ENCODE data around the gene DNASE1L1. TPM values are rescaled to one million over a fixed set of nuclear protein-coding genes. Genes with fewer than 3 reads are reported as not detected.

The DNASE1L1 gene
- total RNA-seq, 1 donor from 2014 or later: 52.5 TPM

DNA sequence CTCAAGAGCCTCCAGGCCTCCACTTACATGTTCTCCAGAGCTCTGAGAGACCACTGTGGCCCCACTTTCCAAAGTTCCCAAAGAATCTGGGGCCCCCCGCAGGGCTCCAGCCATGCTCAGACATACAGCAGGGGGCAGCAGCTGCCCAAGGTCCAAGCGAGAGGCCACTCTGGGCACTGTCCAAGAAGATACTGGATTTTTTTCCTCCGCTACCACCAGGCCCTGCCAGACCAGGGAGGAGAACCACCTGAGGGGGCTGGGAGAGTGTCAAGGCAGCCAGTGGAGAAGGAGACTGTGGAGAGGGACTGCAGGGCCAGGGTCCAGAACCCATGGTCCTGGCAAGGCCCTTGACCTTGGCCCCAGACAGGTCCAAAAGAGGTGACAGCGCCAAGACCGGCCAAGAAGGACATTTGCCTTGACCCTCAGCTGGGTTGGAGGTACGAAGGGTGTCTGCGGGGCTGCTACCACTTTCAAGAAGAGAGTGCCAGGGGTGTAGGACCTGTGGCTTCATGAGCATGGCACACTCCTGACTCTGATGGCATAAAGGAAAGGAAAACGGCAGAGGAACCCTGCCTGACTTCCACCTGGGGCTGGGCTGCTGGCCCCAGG, 24.7 kb downstream of the DNASE1L1 start:
- intact Hi-C loops (cut with DNase I): no loop called here
- no peak for DNase-seq (ENCODE audit: low spot score in 2 of 2)

GRCh38 chrX:154383359-154384283, 25.4 kb downstream of the DNASE1L1 start:
- DNase-seq (ENCODE audit: low spot score in 2 of 2): no peak
- H3K4me1 ChIP-seq: peaks cover 3 to 11% of the 10 kb centered on the region in 2 donors
- intact Hi-C loops (cut with DNase I): no loop called here
- no peaks in the 10 kb centered on the region for H3K27me3 ChIP-seq
- H3K4me3 ChIP-seq: no peak overlapping the region
- H3K27ac ChIP-seq: peak overlapping the region; percentile 15 to 41
- no peak for TF ChIP-seq CTCF (IDR thresholded peaks at IDR 0.05)
- no peaks in the 10 kb centered on the region for H3K9me3 ChIP-seq
- no peaks in the 10 kb centered on the region for H3K36me3 ChIP-seq

More for the DNA sequence above, 24.7 kb downstream of the DNASE1L1 start:
- Histone ChIP-seq H3K27me3 (no peaks in the 10 kb centered on the region), H3K4me3 (no peak overlapping the region), H3K4me1 (peaks cover 3 to 11% of the 10 kb centered on the region in 2 donors), H3K27ac (peak overlapping the region in 1 of 2 donors; percentile 41), H3K9me3 (no peaks in the 10 kb centered on the region), H3K36me3 (no peaks in the 10 kb centered on the region)
- TF ChIP-seq CTCF (IDR thresholded peaks at IDR 0.05): peak in 2 of 3 experiments; percentile 25 to 51

DNA sequence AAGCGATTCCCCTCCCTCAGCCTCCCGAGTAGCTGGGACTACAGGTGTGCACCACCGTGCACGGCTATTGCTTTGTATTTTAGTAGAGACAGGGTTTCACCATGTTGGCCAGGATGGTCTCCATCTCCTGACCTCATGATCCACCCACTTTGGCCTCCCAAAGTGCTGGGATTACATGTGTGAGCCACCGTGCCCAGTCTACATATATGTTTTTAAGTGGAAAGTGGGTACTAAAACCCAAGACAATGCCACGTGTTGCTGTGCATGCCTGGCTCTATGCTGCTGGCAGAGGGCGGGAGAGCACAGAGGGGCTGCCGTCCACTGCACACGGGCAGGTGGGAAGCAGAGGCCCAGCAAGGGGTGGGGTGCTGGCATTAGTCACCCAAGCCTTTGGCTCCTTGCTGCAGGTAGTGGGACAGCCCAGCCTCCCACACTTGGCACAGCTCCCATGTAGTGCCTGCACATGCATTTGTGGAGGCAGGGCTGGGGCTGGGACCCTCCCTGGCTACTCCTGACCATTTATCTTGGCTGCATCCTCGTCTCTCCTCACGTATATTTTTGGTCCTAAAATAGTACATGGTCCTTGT, 26.5 kb downstream of the DNASE1L1 start:
- no peaks in the 10 kb centered on the region for H3K9me3 ChIP-seq
- no peak for DNase-seq (ENCODE audit: low spot score in 2 of 2)
- H3K4me3 ChIP-seq: no peak overlapping the region
- no peak for TF ChIP-seq CTCF (IDR thresholded peaks at IDR 0.05)
- no peaks in the 10 kb centered on the region for H3K36me3 ChIP-seq
- intact Hi-C loops (cut with DNase I): no loop called here
- peaks cover 3 to 11% of the 10 kb centered on the region in 2 donors for H3K4me1 ChIP-seq
- peak overlapping the region in 1 of 2 donors; percentile 6 for H3K27ac ChIP-seq
- H3K27me3 ChIP-seq: no peaks in the 10 kb centered on the region

DNA sequence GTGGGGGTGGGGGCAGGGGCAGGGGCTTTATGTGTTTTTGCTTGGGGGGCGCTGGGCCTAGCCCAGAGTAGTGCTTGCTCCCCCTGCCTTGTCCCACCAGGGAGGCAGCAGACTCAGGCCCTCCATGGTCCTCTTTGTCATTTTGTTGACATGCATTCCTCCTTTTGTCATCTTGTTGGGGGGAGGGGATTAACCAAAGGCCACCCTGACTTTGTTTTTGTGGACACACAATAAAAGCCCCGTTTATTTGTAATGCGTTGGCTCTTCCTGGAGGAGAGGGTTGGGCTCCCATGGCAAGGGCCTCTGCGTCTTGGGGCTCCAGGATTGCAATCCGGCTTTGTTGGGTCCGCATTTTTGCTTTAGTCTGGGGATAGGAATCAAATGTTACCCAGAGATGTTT, 27.8 kb downstream of the DNASE1L1 start:
- DNase-seq (ENCODE audit: low spot score in 2 of 2): no peak
- Histone ChIP-seq H3K4me1 (peaks cover 5 to 16% of the 10 kb centered on the region in 2 donors), H3K27me3 (no peaks in the 10 kb centered on the region), H3K4me3 (peak overlapping the region in 1 of 2 donors; percentile 79), H3K9me3 (no peaks in the 10 kb centered on the region), H3K27ac (peak overlapping the region in 1 of 2 donors; percentile 96), H3K36me3 (no peaks in the 10 kb centered on the region)
- TF ChIP-seq CTCF (IDR thresholded peaks at IDR 0.05): no peak
- intact Hi-C loops (cut with DNase I): no loop called here

- no peaks in the 10 kb centered on the region for H3K36me3 ChIP-seq
- H3K4me3 ChIP-seq: peak overlapping the region; percentile 64 to 79
- TF ChIP-seq CTCF (IDR thresholded peaks at IDR 0.05): no peak
- DNase-seq (ENCODE audit: low spot score in 2 of 2): no peak
- H3K27ac ChIP-seq: peak overlapping the region in 1 of 2 donors; percentile 96
- intact Hi-C loops (cut with DNase I): no loop called here
- no peaks in the 10 kb centered on the region for H3K9me3 ChIP-seq
- peaks cover 5 to 18% of the 10 kb centered on the region in 2 donors for H3K4me1 ChIP-seq
- H3K27me3 ChIP-seq: no peaks in the 10 kb centered on the region
These were observed 28.3 kb downstream of the DNASE1L1 start for GRCh38 chrX:154380787-154381186.
